HG03378 (cell line): ENCODE results near the gene RPRML.
"Not testable (repeated sequence)": the region's sequence is repeated elsewhere in the genome, so short reads cannot be mapped to it uniquely, and the experiment has no call there.

Experiments used
- ATAC-seq: cut with Tn5 transposase; IDR thresholded peaks from one replicate; pipeline ENCODE4 v1.9.1; 2021; ENCODE audit warnings: mild to moderate bottlenecking, moderate library complexity; ENCODE audit not compliant: unreplicated experiment

Gene RPRML

DNA sequence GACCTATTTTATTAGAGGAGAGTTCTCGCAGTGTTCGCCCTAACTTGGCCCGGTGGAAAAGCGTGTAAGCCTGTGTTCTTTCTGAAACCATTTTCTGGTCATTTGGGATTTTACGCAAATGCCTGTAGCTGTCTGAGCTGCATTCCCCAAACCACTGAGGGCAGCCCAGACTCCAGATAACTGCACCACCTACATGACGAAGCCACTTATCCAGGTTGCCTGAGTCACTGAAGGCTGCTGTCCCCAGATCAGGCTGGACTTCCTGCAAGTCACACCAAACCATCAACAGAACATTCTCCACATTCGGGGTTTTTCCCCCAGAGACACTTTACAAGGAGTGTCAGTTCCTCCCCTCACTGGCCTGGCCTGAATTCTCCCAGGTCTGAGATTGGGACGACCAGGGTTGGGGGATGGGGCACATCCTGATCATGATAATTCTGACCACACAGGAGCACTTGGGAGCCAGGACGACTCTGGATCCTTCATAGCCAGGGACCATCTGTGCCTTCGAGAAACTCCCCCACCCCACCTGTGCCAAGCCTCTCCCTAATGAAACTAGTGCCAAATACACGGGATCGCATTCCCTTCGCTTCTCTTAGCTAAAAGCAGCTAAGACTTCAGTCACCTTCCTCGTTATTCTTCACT, 2.3 kb downstream of the RPRML start:
- ATAC-seq, result no peak

DNA sequence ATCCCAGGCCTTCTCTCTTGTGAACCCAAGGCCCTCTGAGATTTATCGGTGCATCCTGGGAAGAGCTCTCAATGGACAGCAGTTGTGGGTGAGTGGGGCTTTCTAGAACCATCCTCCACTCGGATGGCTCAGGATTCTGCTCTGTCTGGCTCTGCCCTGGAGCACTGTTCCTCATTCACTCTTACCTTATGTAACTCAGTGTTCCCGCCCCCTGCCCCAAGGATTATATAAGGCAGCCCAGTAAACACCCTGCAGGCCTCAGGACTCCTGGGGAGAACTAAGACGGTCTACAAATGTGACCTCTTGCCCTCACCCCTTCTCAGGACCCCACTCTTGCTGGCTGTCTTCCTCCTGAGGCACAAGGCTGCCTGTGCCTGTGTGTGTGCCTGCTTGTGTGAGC, 3.8 kb downstream of the RPRML start:
- no peak for ATAC-seq

GRCh38 chr17:46974086-46974485, 5.0 kb downstream of the RPRML start:
- ATAC-seq, result no peak

DNA sequence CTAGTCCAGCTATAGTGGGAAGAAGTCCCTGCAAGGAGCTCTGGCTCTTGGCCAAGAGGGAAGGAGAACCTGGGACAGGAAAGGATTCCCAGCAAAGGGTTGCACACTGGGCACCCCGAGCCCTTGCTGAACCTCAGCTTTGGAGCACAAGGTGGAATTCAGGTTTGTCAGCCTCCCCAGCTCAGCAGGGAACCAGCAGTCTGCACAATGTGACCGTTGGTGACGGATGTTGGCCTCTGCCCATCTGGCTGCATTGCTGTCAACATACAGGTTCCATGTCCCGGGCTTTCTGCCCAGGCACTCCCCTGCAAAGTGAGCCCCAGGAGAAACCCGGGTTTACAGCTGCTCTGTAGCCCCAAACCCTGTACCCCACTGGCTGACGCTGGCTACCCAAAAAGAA, 6.7 kb downstream of the RPRML start:
- no peak for ATAC-seq

DNA sequence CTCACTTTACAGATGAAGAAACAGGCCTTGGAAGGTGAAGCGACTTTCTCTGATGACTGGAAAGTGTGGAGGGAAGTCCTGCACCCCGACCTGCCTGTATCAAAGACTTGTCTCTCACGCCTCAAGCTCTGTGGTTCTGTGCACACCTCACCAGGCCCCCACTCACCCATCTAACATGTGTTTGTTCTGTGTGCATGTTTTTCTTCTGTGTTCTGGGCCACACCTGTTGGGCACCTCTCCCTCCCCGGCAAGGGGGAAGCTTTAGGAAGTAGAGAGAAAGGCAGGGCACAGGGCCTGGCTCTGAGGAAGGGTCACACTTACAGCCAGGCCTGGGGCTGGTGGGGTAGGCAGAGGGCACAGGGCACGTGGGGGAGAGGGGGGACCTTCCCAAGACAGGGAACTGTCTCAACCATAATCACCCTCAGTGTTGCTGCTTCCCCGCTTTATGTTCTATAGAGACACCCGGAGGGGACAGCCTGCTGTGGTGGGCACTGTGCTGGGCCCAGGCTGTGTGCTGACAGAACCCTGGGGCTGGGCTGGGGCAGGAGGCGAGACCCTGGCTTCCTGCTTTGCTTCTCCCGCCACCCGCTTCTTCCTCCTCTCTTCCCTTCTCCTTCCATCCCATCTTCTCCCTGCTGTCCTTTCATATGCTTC, 7.3 kb downstream of the RPRML start:
- ATAC-seq, result no peak

DNA sequence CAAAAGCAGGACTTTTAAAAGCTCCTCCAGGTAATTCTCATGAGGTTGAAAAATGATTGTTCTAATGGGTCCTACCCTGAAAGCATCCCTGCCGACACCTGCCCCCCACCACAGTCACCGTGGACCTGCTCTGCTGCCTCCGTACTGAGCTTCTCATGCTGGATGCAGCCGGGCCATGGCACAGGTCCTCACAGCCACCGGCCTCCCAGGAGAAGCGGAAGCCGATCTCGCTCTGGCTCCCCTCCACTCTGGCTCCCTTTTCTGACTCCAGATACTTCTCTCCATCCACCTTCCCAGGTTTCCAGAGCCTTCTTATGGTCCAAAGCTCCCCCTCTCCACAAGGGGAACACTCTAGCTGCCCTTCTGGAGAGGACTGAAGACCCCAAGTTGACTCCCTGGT, 10.2 kb downstream of the RPRML start:
- no peak for ATAC-seq

- ATAC-seq, result no peak
Measured at GRCh38 chr17:46968224-46968834, 10.7 kb downstream of the RPRML start.

DNA sequence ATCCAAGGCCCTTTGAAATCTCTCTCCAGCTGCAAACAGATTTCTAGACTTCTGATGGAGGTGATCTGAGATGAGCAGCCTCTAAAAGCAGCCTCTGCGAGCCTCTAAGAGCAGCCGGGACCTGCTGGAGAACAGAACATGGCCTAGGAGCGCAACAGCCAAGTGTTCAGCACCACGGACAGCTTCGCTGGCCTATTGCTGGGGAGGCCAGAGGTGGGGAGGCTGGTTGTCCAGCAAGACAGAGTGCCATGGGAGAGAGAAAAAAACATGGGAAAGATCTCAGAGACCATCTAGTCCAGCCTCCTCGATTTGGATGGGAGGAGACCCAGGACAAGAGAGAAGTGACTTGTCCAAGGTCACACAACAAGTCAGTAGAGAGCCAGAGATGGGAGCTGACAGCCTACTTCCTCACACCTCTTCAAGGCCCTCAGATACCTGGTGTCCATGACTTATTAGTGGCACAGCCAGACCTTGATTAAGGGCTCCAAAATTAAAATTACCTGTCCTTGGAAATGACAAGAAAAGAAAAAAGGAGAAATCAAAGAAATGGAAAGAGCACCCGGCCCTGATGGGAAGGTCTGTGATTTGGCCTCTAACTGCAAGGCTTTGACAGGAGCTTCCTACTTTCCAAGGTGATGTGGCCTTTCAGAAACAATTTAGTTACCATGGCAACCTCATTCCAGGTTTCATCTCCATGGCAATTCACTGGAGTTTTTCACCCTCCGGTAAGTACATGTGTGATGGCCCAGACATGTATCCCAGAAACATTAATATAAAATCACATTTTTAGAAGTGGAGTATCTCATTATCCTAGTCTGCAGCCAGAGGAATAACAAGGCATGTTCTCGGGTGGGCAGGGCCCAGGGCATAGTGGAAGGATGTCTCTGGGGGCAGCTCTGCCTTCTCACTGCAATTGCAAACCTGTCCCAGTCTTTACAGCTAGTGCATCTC, 14.5 kb downstream of the RPRML start:
- no peak for ATAC-seq

GRCh38 chr17:46963571-46963970, 15.5 kb downstream of the RPRML start:
- no peak for ATAC-seq

DNA sequence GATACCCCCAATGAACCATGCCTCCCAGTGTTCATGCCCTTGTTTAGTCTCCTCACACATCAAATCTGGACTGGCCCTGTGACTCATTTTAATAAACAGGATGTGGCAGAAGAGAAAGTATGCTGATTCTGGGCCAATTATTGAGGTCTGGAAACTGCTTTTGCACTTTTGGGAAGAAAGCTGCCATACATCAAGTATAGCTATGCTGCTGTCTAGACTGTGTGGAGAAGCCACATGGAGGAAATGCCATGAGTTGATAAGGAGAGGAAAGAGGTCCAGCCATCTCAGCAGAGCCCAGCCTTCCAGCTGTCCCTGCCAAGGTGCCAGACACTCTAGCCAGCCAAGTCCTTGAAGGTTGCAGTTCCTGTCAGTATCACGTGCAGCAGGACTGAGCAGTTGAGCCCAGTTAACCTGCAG, 16.7 kb downstream of the RPRML start:
- ATAC-seq, result no peak

DNA sequence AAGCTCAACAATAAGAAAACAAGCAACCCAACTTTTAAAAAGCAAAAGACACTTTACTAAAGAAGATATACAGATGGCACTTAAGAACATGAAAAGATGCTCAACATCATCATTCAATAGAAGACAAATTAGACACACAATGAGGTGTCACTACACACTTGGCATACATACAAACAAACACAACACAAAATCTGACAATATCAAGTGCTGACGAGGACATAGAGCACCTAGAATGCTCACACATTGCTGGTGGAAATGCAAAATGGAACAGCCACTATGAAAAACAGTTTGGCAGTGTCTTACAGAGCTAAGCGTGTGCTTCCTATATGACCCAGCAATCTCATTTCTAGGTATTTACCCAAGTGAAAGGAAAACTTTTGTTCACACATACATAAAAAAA, 18.9 kb downstream of the RPRML start:
- no peak for ATAC-seq

DNA sequence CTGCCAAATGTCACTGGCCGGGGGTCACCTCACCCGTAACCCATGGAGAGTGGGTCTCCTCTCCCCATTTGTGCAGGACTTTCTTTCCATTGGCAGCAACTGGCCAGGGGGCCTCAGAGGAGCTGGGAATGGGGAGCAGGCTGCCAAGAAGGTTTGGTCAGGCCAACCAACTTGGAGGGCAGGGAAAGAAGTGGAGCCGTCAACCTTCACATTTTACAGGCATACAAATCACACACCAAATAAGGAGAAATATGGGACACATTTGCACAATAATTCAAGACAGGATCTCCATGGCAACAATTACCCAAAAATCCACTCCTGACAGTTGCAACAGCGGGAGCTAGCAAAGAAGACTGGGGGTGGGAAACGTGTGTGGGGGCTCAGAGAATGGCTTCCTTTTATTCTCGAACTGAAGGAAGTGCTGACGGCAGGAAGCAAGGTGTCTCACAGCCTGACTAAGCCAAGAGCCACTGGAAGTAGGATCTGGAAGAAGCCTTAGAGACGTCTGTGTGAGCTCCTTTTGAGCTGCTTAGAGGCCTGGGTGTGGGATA, 20.9 kb downstream of the RPRML start:
- no peak for ATAC-seq

DNA sequence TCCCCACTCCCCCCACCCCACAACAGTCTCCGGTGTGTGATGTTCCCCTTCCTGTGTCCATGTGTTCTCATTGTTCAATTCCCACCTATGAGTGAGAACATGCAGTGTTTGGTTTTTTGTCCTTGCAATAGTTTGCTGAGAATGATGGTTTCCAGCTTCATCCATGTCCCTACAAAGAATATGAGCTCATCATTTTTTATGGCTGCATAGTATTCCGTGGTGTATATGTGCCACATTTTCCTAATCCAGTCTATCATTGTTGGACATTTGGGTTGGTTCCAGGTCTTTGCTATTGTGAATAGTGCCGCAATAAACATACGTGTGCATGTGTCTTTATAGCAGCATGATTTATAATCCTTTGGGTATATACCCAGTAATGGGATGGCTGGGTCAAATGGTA, 25.9 kb downstream of the RPRML start:
- ATAC-seq, result not testable (repeated sequence)

DNA sequence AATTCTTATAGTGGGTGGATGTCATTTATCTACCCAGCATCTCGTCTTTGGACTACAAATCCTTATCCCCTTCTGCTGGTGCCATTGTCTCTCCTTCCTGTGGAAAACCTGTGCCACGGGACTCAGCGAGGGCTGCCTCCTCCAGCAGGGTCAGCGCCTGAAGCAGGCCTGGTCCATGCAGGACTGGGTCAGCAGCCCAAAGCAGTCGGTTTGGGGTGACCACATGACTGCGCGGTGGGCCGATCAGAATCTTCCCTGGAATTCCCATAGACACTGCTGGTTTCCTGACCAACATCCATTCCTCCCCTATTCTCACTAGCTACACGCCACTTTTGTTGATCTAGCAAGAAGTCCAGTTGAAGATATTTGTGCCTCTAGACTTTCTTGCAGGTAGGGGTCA, 26.9 kb downstream of the RPRML start:
- ATAC-seq, result no peak

DNA sequence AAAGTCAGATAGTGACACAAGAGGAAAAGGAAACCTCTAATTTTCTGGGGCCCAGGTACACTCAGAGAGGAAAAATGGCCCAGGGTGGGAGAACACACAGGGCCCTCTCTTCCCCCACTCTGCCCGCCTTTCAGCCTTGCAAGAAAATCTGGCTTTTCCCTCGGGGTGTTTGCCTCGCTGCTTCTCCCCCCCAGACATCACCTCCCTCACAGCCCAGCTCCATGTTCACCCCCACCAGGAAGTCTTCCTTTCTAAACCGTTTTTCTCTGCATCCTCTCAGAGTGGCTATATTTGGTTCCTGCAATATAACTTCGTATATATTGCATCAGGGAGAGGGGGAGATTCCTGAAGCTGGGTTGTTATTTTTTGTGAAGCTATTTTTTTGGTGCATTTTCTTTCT, 27.3 kb downstream of the RPRML start:
- no peak for ATAC-seq

GRCh38 chr17:46950997-46951621, 27.9 kb downstream of the RPRML start:
- ATAC-seq, result no peak

DNA sequence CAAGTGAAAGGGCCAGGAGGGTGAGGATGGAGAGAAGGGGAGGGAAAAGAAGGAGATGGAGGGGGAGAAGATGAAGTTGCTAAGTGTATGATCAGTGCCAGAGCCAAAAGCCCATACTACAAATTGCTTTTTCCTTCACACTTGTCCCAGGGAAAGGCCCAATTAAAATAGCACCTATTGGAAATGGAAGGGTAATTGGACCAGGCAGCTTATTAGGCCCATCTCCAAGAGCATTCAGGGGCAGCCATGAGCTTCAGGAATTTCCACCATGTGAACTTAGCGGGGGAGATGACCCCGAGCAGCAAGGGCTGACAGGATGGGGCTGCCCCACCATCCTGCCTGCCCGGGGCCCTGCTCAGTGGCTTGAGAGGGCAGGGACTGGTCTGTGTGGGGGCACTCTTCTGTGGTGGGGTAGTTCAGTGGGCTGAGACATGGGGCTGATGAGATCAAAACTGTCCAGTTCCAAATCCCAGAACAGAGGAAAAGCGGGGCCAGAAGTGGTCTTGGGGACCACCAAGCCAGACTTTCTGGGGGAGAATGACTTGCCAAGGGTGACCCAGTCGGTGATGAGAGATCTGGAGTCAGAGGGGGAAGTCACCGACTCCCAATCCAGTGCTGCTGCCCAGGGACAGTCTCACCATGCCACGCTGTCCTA, 28.6 kb downstream of the RPRML start:
- no peak for ATAC-seq

DNA sequence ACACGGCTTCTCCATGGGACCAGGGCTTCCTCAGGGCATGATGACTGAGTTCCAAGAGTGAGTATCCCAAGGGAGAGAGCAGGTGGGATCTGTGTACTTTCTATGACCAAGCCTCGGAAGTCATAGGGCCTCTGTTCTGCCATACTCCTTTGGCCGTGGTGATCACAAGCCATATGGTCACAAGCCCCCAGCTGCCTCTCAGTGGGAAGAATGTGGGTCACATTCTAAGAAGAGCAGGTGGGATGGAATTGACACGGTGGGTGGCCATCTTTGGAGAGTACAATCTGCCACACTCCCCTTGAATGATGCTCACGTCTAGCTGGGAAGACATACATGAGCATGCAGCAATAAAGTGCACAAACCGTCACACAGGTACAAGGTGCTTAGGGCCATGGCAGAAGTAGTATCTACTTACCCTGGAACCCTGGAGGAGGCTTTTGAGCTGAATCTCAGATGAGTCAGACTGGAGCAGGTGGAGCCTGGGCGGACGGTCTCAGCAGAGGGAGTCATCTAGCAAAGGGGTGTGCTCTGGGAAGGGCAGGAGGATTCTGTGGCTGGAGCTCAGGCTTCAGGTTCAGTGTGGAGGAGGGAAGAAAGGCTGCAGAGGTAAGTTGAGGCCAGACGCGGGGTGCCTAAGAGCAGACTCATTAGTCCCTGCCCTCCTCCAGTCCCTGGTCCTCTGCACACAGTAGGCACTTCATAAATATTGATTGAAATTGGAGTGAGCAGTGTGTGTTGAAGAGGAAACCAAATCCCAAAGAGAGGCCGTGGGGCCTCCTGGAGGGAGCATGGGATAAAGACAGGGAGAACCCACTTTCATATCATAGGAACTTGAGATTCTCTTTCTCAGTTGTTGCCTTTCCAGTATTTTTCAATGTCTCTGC, 29.5 kb downstream of the RPRML start:
- no peak for ATAC-seq

- no peak for ATAC-seq
Measured at GRCh38 chr17:46948544-46948943, 30.5 kb downstream of the RPRML start.
